Muscle of arm (tissue), 12 donors: Measurements from ENCODE around the gene ANO6. TPM values are rescaled to one million over a fixed set of nuclear protein-coding genes. Genes with fewer than 3 reads are reported as not detected.

Experiments
- polyA plus RNA-seq, 12 donors: library from polyadenylated mRNA; unstranded; fragments of 120-200 nt; gene quantifications; one replicate each; pipeline ENCODE4 v1.2.1, GENCODE V29; 2013; ENCODE audit not compliant: insufficient read length in 12 of 12

Gene ANO6
- polyA plus RNA-seq, 12 donors: 43.2 to 77.2 (median 70.1) TPM; not detected in 1

Other genes with a start within 250 kb of the ANO6 start
- gene DBX2, start 165.0 kb upstream of the ANO6 start, polyA plus RNA-seq: under 1 TPM in 10 of 12 donors, not detected in 2; 0.07 to 0.44 (median 0.20) TPM